Measurements from ENCODE around the gene MAGEA12.
"Not testable (repeated sequence)": the region's sequence is repeated elsewhere in the genome, so short reads cannot be mapped to it uniquely, and the experiment has no call there.

MAGEA12 gene

GRCh38 chrX:152733261-152733975, at the start of gene MAGEA12, which contains the start of gene CSAG1:
MAGEA12 (plus strand) TSS chrX:152733757; CDS start chrX:152736162, 2,405 bp downstream.
CSAG1 (minus strand) TSS chrX:152733721; CDS start chrX:152732460, 1,261 bp downstream.
- no peak for DNase-seq

GRCh38 chrX:152697952-152698931, 35.3 kb upstream of the MAGEA12 start, which contains the start of gene MAGEA3:
MAGEA3 (plus strand) TSS chrX:152698794; CDS start chrX:152700833, 2,039 bp downstream.
- DNase-seq, result not testable (repeated sequence)

- not testable (repeated sequence) for DNase-seq
Observed at GRCh38 chrX:152700390-152700789, 33.2 kb upstream of the MAGEA12 start.

GRCh38 chrX:152706500-152706899, 27.1 kb upstream of the MAGEA12 start:
- not testable (repeated sequence) for DNase-seq

GRCh38 chrX:152709173-152709572, 24.4 kb upstream of the MAGEA12 start, which contains the start of gene CSAG2:
CSAG2 (minus strand) TSS chrX:152709273; CDS start chrX:152709112, 161 bp downstream.
- not testable (repeated sequence) for DNase-seq

GRCh38 chrX:152713195-152713594, 20.4 kb upstream of the MAGEA12 start:
- DNase-seq, result not testable (repeated sequence)

- DNase-seq, result not testable (repeated sequence)
Observed at GRCh38 chrX:152713815-152714787, 19.5 kb upstream of the MAGEA12 start, which contains the start of gene MAGEA2B. MAGEA2B (plus strand) TSS chrX:152714628; CDS start chrX:152717107, 2,479 bp downstream.

GRCh38 chrX:152725409-152725808, 8.1 kb upstream of the MAGEA12 start:
- DNase-seq, result no peak

GRCh38 chrX:152734143-152734858, 744 bp downstream of the MAGEA12 start:
- not testable (repeated sequence) for DNase-seq

- DNase-seq, result no peak
Observed at GRCh38 chrX:152735101-152735500, 1.5 kb downstream of the MAGEA12 start.

GRCh38 chrX:152735860-152736511, 2.4 kb downstream of the MAGEA12 start:
- DNase-seq, result no peak

- not testable (repeated sequence) for DNase-seq
Observed at GRCh38 chrX:152736528-152736927, 3.0 kb downstream of the MAGEA12 start.

- DNase-seq, result no peak
Observed at GRCh38 chrX:152738560-152738959, 5.0 kb downstream of the MAGEA12 start.

- not testable (repeated sequence) for DNase-seq
Observed at GRCh38 chrX:152753686-152754650, 20.4 kb downstream of the MAGEA12 start, which contains the start of gene MAGEA2. MAGEA2 (minus strand) TSS chrX:152753842; CDS start chrX:152751363, 2,479 bp downstream.

GRCh38 chrX:152754871-152755270, 21.3 kb downstream of the MAGEA12 start:
- not testable (repeated sequence) for DNase-seq

GRCh38 chrX:152758918-152759317, 25.4 kb downstream of the MAGEA12 start, which contains the start of gene CSAG3:
CSAG3 (plus strand) TSS chrX:152759218.
- DNase-seq, result not testable (repeated sequence)

- not testable (repeated sequence) for DNase-seq
Observed at GRCh38 chrX:152759544-152759943, 26.0 kb downstream of the MAGEA12 start.

GRCh38 chrX:152761582-152761981, 28.0 kb downstream of the MAGEA12 start:
- not testable (repeated sequence) for DNase-seq

- DNase-seq, result not testable (repeated sequence)
Observed at GRCh38 chrX:152766562-152766961, 33.0 kb downstream of the MAGEA12 start.
